ENCODE measurements around the gene HSPB7. TPM values are rescaled to one million over a fixed set of nuclear protein-coding genes. Genes with fewer than 3 reads are reported as not detected.

Gene HSPB7
- total RNA-seq, 1 experiment from 2014 or later = 0.11 TPM

- POLR2A ChIA-PET = no interaction called here
- Mint-ChIP-seq H3K27me3 (ENCODE audit: low read depth) (no peaks in the 10 kb centered on the region), H3K27ac (no peak overlapping the region), H3K4me1 (no peaks in the 10 kb centered on the region), H3K4me3 (no peak overlapping the region), H3K9me3 (peaks cover 12% of the 10 kb centered on the region), H3K36me3 (peaks cover 41% of the 10 kb centered on the region)
- CTCF ChIA-PET = no interaction called here
- TF ChIP-seq TP53 (CRISPR knock-in tag; IDR thresholded peaks at IDR 0.05) = no peak
- TF ChIP-seq ZNF232 (CRISPR knock-in tag; IDR thresholded peaks at IDR 0.05) = no peak
- no peak for TF ChIP-seq NR1H2 (CRISPR knock-in tag; IDR thresholded peaks at IDR 0.05)
- TF ChIP-seq PREB (CRISPR knock-in tag; IDR thresholded peaks at IDR 0.05; ENCODE audit: borderline replicate concordance) = no peak
- no peak for TF ChIP-seq FOXJ3 (CRISPR knock-in tag; IDR thresholded peaks at IDR 0.05; ENCODE audit: borderline replicate concordance)
- no peak for ATAC-seq
- DNase-seq (ENCODE audit: low spot score) = no peak
Measured at GRCh38 chr1:15969321-15969880, 48.4 kb downstream of the HSPB7 start.

- Mint-ChIP-seq H3K4me1 (no peaks in the 10 kb centered on the region), H3K27ac (no peak overlapping the region), H3K36me3 (peaks cover 41% of the 10 kb centered on the region), H3K4me3 (no peak overlapping the region), H3K27me3 (ENCODE audit: low read depth) (no peaks in the 10 kb centered on the region), H3K9me3 (peaks cover 12% of the 10 kb centered on the region)
- ChIA-PET POLR2A (no interaction called here), CTCF (interaction anchor here (0.7 kb wide), 1 partner anchor 152 kb away, joined by 4 read pairs; no protein-coding TSS in a partner anchor)
- no peak for DNase-seq (ENCODE audit: low spot score)
- TF ChIP-seq ETV6 (CRISPR knock-in tag; IDR thresholded peaks at IDR 0.05) = no peak
- TF ChIP-seq TCF7 (CRISPR knock-in tag; IDR thresholded peaks at IDR 0.05; ENCODE audit: low read depth) = no peak
- no peak for TF ChIP-seq ATF3 (CRISPR knock-in tag; conservative IDR thresholded peaks at IDR 0.05)
- TF ChIP-seq ZSCAN18 (CRISPR knock-in tag; IDR thresholded peaks at IDR 0.05) = no peak
- TF ChIP-seq ELF4 (CRISPR knock-in tag; IDR thresholded peaks at IDR 0.05; ENCODE audit: low read depth) = no peak
- TF ChIP-seq E2F1 (CRISPR knock-in tag; IDR thresholded peaks at IDR 0.05) = no peak
- ATAC-seq = no peak
Measured at GRCh38 chr1:15968172-15968571, 49.7 kb downstream of the HSPB7 start.

- no peak overlapping the region for H3K4me3 Mint-ChIP-seq
- peaks cover 33% of the 10 kb centered on the region for H3K36me3 Mint-ChIP-seq
- no peak overlapping the region for H3K27ac Mint-ChIP-seq
- H3K4me1 Mint-ChIP-seq = no peaks in the 10 kb centered on the region
- DNase-seq (ENCODE audit: low spot score) (no peak), ATAC-seq (no peak)
- no peaks in the 10 kb centered on the region for H3K27me3 Mint-ChIP-seq (ENCODE audit: low read depth)
- CTCF ChIA-PET = interaction anchor here (1.2 kb wide), 1 partner anchor 9 kb away, joined by 4 read pairs; no protein-coding TSS in a partner anchor
- H3K9me3 Mint-ChIP-seq = peaks cover 12% of the 10 kb centered on the region
- POLR2A ChIA-PET = no interaction called here
- TF ChIP-seq ETV6 (CRISPR knock-in tag; IDR thresholded peaks at IDR 0.05) = no peak
- TF ChIP-seq ZSCAN18 (CRISPR knock-in tag; IDR thresholded peaks at IDR 0.05) = no peak
- no peak for TF ChIP-seq ZMAT4 (CRISPR knock-in tag; IDR thresholded peaks at IDR 0.05)
- no peak for TF ChIP-seq GABPB1 (CRISPR knock-in tag; IDR thresholded peaks at IDR 0.05)
- TF ChIP-seq SMAD3 (CRISPR knock-in tag; IDR thresholded peaks at IDR 0.05; ENCODE audit: borderline replicate concordance) = no peak
Measured at GRCh38 chr1:15966956-15967344, 50.9 kb downstream of the HSPB7 start.

All from WTC11 (cell line).